Skin of body (tissue), 2 donors: ENCODE measurements around the gene PIK3R2. TPM values are rescaled to one million over a fixed set of nuclear protein-coding genes. Genes with fewer than 3 reads are reported as not detected.

Source experiments
- DNase-seq: peaks from one replicate; lab custom pipeline; 2025; lab: John Stamatoyannopoulos, UW
- total RNA-seq: library from RNA; depleted of rRNA; stranded (reverse); fragments of >200 nt; gene quantifications from one replicate; pipeline ENCODE4 v1.2.3, GENCODE V29; 2014

The PIK3R2 gene
- total RNA-seq, 1 donor from 2014 or later = 7.7 TPM

DNA sequence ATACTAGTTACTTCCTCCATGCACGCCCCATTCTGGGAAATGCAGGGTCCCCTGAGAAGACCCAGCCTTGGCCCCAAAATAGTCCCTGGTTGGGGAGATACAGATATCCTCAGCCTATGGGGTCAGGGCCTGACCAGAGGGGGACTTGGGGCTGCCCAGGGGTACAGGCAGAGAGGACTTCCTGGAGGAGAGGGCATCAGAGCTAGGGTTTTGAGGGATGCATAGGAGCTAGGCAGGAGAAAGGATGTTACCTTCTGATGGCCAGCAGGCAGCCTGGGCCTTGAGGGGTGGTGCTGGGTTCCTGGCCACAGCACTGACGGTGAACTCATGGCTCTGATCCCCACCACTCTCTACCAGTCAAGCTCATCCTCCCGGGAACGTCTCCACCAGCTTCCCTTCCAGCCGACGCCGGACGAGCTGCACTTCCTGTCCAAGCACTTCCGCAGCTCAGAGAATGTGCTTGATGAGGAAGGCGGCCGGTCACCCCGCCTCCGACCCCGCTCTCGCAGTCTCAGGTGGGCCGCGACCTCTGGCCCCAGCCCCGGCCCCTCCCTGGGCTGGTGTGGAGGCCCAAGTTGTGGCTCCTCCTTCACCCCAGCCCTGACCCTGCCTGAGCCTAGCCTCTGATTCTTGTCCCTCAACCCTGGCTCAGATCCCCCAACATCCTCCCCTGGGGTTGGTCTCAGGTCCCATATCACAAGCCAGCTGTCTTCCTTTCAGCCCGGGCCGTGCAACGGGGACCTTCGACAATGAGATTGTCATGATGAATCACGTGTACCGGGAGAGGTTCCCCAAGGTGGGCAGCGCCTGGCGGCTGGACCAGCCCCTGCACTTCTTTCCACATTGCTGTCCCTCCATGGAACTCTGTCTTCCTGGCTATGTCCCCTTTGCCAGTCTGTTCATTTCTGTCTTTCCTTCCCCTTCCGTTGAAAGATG, 29.8 kb upstream of the PIK3R2 start:
- DNase-seq = no peak

DNA sequence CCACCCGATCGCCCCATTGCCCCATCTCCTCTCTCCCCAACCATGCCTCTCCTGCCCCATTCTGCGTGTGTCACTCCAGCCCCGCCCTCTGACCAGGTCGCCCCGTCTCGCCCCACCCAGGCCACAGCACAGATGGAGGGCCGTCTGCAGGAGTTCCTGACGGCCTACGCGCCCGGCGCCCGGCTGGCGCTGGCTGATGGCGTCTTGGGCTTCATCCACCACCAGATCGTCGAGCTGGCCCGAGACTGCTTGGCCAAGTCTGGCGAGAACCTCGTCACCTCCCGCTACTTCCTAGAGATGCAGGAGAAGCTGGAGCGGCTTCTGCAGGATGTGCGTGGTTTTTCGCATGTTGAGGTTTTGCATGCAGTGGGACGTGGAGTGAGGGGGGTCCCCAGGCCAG, 29.1 kb upstream of the PIK3R2 start:
- DNase-seq = no peak

DNA sequence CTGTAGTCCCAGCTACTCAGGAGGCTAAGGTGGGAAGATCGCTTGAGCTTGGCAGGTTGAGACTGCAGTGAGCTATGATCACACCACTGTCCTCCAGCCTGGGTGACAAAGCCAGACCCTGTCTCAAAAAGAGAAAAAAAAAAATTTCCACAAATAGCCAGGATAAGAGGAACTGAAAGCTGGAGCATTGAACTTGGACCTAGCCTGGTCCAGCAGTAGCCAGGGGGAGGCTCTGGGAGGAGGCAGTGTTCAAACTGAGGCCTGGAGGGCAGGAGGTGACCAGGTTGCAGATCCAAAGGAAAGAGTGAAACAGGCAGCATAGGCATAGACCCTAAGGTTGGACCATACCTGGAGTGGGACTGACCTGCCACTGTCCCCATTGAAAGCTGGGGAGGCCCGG, 26.9 kb upstream of the PIK3R2 start:
- no peak for DNase-seq

DNA sequence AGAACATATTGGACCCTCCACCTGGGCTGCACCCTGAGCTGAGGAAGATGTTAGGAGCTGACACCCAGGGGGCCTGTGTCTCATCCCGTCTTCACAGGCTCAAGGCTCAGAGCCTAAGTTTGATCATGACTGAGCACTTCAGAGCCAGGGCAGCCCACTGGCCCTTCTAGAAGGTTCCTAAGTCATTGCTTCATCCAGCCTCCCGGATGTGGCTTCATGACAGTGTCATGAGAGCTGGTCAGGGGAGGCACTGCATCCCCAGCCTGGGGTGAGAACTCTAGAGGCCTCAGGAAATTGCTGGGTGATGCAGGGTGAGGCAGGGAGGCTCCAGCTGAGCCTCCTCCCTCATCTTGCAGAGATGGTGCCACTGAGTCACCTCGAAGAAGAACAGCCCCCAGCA, 24.9 kb upstream of the PIK3R2 start:
- DNase-seq = no peak

DNA sequence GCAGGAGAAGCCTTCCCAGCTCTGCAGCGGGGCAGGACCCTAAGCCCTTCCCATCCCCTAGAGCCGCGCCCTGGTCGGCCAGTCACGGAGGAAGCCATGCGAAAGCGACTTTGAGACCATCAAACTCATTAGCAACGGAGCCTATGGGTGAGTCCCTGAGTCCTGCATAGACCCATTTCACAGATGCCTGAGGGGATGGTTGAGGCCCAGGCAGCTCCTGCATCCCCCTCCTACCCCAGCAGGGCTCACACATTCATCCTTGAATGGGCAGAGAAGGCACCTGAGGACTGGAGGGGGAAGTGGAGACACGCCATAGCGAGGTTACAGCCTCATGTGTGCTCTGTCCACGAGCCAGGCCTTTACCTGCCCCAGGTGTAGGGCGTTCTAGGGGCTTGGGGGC, 24.2 kb upstream of the PIK3R2 start:
- DNase-seq = no peak

- no peak for DNase-seq
Observed at GRCh38 chr19:18130523-18131242, 22.3 kb upstream of the PIK3R2 start.

DNA sequence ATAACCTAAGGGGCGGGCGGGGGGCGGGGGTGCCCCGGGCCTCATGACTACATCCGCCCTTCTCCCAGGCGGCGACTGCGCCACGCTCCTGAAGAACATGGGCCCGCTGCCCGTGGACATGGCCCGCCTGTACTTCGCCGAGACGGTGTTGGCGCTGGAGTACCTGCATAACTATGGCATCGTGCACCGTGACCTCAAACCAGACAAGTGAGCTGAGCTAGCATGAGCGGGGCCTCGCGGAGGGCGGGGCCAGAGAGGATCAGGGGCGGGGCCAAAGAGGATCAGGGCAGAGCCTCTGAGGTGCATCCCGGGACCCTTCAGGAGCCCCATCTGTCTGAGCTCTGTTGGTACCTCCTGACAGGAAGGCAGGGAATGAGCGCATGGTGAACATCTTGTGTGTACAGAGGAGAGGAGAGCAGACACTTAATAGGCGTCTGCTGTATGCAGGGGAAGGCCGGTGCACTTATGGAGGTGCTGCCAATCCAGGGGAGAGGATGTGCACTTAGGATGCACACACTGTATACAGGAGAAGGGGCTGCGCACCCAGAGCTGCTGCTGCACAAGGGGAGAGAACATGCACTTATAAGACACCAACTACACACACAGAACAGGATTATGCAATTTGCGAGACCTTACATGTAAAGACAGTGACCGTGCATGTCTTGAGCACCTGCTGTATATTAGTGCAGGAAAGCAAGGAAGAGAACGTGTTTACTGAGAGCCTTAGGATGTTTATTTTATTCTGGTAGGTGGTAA, 20.9 kb upstream of the PIK3R2 start:
- DNase-seq = no peak

DNA sequence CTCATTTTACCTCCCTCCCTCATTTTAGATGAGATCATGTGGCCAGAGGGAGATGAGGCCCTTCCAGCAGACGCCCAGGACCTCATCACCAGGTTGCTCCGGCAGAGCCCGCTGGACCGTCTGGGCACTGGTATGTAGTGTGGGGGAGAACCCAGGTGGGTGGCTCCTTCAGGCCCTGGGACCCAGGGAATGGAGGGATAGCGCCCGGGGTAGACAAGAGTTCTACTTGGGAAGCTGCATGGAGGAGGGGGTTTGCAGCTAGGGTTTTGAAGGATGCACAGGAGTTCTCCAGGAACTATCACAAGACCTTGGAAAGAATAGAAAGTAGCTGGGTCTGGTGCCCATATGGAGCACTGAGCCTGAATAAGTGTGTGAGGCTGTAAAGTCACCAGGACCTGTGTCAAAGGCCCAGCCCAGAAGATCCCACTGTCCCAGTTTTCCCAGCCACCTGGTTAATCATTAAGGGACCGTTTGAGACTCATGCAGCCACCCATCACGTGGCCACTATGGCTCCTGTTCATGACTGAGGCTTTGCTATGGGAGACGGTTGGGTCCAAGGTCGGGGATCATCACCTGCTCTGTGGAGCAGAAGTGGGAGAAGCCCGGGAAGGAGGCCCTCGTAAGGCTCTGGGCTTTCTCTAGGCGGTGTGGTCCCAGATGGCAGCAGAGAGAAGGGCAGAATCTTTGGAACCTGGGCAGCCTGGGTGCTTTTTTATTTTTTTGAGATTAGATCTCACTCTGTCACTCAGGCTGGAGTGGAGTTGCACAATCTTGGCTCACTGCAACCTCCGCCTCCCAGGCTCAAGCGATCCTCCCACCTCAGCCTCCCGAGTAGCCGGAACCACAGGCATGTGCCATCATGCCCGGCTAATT, 17.0 kb upstream of the PIK3R2 start:
- DNase-seq = no peak

DNA sequence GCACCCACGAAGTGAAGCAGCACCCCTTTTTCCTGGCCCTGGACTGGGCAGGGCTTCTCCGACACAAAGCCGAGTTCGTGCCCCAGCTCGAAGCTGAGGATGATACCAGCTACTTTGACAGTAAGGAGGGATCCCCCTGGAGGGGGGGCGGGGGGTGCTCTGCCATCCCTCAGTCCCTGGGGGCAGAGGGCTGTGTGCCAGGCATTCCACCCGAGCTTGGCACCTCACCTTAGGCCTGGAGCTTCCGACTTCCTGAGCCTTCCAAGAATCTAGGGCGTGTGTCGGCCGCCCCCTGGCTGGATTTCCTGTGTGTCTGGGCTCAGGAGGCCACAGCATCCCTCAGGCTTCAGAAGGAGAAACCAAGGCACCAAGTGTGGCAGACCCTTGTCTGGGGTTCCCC, 15.7 kb upstream of the PIK3R2 start:
- no peak for DNase-seq

DNA sequence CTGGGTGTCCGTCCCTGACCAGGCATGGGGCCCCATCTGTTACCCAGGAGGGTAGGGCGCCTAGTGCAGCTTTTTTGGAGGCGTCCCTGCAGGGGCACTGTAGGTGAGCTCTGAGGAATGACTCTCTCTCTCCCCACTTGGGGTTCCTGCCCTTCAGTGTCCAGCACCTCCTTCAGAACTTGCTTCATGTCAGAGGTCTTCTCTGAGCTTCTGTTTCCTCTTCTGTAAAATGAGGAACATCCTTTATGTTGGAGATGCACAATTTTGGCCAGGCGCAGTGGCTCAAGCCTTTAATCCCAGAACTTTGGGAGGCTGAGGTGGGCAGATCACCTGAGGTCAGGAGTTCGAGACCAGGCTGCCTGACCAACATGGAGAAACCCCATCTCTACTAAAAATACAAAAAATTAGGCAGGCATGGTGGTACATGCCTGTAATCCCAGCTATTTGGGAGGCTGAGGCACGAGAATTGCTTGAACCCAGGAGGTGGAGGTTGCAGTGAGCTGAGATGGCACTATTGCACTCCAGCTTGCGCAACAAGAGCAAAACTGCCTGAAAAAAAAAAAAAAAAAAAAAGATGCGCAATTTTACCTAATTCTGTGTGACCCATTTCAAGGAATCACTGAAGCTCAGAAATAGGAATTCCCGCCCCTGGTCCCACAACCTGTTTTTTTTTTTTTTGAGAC, 15.2 kb upstream of the PIK3R2 start:
- DNase-seq = no peak

GRCh38 chr19:18140473-18140872, 12.5 kb upstream of the PIK3R2 start:
- no peak for DNase-seq

DNA sequence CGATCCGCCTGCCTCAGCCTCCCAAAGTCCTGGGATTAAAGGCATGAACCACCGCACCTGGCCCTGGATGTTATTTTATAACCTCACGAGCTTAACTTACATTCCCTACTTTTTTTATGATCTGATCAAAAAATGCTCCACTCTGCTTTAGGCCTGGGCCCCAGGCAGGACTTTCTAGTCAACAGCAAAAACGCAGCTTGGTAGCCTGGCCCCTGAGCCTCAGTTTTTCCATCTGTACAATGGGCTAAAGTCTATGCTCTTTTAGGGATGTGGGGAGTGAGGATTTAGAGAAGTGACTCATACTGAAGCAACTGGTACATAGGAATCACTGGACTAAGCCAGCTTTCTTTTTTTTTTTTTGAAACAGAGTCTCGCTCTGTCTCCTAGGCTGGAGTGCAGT, 11.9 kb upstream of the PIK3R2 start:
- no peak for DNase-seq

DNA sequence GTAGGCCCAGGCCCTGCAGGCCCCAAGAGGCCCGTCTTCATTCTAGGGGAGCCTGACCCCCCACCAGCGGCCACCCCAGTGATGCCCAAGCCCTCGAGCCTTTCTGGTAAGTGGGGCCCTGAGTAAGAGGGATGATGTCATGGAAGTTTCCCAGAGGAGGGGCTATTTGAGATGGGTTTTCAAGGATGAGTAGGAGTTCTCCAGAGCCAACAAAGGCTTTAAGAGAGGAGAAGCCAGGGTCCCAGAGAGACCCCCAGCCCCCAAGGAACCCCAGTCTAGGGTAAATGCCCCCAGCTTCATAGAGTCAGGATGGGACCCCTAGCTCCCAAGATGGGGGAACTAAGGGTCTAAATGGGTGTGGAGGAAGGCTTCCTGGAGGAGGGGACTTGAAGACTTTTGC, 9.1 kb upstream of the PIK3R2 start:
- DNase-seq = no peak

- DNase-seq = no peak
Observed at GRCh38 chr19:18144361-18144760, 8.6 kb upstream of the PIK3R2 start.

- DNase-seq = no peak
Observed at GRCh38 chr19:18144906-18145305, 8.1 kb upstream of the PIK3R2 start.

GRCh38 chr19:18145391-18145999, 7.5 kb upstream of the PIK3R2 start:
- DNase-seq = no peak

DNA sequence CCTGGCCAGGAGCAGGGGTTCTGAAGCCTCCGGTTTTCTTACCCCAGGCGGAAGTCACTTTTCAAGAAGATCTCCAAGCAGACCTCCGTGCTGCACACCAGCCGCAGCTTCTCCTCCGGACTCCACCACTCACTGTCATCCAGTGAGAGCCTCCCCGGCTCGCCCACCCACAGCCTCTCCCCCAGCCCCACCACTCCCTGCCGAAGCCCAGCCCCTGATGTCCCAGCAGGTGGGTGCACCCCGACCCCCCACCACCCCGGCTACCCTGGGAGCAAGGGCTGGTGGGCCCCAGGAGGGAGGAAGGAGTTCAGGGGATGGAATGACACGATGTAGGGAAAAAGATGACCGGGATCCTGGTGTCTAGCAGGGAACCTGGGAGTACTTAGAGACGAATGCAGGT, 5.6 kb upstream of the PIK3R2 start:
- no peak for DNase-seq

- no peak for DNase-seq
Observed at GRCh38 chr19:18149596-18149975, 3.4 kb upstream of the PIK3R2 start.

DNA sequence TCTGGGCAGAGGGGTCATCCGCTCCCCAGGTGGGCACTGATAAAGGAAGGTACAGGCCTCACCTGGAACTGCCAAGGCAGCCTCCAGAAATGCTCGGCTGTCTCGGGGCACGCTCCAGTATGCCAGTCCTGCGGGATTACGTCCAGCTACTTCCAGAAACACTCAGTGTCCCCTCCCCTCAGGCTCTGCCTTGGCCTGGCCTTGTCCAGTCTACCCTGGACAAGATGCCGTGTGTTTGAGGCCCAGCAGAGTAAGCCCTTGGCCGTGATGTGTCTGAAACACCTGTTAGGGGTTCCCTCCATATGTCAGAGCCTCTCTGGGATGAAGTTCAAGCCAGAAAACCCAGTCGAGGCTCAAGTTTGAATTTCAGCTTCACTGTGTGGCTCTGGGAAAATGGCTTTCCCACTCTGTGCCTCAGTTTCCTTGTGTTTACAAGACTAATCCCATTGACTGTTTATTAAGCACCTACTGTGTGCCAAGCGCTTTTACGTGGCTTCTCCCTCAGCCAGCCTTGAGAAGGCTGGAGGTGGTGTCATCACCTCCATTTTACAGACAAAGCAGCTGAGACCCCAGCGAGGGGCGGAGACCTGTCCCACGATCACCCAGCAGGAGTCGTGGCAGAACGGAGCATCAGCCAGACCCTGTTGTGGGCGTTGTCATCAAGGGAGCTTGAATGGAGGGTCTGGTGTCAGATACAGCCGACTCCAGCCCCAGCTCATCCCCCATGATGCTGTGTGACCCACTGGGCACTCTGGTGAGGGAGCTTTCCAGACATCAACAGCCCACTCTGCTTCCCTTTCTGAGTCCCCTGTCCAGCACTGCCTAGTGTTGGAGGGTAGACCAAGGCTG, 2.0 kb upstream of the PIK3R2 start:
- no peak for DNase-seq
